ENCODE results near the gene POLR3G.

Gene POLR3G, protein sequence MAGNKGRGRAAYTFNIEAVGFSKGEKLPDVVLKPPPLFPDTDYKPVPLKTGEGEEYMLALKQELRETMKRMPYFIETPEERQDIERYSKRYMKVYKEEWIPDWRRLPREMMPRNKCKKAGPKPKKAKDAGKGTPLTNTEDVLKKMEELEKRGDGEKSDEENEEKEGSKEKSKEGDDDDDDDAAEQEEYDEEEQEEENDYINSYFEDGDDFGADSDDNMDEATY

DNA sequence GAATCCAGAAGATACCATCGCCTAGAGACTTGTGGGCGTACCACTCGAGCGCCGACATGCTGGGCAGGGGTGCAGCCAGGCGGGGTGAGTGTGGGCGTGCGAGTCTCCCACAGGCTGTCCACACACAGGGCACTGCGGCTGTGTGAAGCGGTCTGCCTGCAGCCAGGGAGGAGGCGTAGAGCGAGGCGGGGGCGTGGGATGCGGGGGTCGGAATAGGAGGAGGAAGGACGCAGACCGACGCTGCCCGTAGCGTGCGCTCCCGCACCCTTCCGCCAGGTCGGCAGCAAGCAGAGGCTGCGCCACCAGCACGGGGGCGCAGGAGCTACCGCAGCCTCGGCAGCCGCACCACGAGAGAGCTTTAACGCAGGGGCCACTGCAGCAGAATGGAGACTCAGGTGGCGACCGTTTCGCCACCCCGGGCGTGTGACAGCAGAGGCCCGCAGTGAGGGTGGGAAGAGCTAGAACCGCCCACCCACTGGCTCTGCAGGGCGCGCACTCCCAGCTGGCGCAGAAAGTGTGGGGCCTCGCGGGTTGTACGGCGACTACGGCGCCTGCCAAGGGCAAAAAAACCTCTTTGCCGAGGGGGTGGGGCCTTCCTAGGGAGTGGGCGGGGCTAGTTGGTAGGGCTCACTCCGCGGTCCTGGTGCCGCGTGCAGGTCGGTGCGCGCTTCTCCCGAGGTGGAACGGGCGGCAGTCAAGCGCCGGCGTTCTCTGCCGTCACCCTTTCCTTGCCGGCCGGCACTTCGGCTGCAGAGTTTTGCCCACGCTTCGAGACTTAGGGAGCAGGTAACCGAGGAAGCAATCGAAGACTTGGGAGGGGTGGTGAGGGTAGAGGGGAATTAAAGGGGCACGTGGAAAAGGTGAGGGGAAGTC lies at the start of gene POLR3G, which contains the start of gene MBLAC2:
TSS of gene POLR3G (plus strand) at position 630 of the 873 bp plus-strand sequence. CDS start 10,704 bp downstream, outside the sequence.
TSS of gene MBLAC2 (minus strand) at position 537 of the 873 bp plus-strand sequence. CDS start at position 58, 479 bp downstream.
- DNase-seq: peak; percentile 96

DNA sequence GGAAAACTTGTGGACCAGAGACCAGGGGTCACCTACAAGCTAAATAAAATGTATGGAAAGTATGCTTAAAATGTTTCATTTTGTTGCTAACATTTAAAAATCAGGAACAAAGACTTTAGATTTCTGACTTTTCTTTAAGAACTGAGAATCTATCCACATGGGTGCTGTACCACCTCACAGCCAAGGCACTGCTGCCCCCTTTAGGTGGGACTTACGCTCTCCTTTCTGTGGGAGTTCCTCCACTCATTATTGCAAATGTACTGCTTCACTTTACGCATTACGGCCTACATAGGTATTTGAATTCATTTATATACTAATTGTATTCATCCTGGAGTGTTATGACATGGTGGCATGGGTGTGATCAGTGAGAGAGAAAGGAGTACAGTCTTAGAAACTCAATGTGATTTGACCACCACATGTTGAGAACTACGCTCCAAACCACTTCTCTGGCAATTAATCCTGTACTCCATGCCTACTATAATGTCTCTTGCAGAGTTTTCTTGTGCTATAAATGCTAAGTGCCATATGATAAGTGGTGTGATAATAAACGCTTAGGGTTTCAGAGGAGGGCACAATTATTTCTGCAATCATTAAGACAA lies 40.4 kb upstream of the POLR3G start:
- DNase-seq: peak; percentile 70

DNA sequence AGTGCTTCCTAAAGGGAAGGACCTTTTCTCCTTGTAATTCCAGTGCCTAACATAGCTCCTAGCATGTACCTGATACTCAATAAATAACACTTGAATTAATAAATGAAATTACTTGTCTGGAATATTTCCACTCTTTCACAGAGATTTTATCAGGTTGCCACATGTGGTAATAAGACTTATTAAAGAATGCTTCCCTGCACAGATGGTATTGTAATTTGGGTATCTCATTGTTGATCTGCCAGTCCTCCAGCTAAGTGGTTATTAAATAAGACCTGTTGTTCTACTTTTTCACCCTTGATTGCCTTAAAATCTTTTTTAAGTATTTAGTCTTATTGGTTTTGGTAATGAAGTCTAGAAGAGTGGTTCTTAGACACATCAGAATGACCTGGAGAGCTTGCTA lies 37.0 kb upstream of the POLR3G start:
- no peak for DNase-seq

DNA sequence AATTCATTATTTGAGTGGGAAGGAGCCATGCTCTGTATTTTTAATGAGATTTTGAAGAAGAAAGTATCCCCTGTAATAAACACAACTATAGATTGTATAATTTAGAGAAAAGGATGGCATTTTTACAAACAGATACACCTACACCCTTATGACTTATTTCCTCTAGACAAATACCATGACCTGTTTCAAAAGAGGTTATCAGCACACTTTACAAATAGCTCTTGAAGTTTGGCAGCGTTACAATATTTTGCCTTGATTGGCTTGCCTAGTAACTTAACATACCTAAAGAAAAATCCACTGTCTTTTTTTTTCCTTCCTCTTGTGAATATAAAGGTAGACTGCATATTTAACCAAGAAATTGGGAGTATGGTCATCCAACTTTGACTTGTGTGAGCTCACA lies 36.6 kb upstream of the POLR3G start:
- no peak for DNase-seq

DNA sequence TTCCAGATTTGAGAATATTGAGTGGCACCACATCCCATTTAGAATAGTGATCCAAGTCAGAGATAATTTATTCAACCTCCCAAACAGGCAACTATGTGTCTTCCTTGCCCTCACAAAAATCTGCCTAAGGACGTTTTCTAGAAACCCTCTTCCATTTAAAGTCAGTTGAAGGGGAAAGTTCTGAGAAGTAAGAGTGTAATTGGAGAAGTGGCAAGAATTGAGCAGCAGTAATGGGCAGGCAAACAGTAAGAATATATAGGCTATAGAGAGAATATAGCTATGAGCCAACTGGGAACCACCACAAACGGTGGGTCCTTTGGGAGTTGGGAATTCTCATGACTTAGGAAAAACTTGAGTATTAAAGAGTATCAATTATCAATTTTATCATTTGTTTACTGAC lies 34.0 kb upstream of the POLR3G start:
- DNase-seq: no peak

DNA sequence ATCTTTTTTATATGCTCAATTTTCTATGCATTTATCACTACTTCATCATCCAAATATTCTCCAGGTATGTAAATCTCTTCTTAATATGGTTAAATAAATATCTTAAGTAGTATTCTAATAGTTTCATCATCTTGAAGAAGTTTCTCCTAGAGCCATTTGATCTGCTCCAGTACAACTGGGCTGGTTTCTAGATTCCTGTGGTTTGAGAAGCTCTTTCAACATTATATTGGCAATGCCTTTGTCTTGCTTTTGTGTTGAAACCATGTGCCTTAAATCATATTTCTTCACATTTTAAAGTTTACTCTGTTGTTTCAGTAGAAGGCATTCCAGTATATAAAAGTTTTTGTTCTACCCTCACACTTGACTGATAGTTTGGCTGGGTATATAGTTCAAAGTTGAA lies 27.7 kb upstream of the POLR3G start:
- DNase-seq: no peak

DNA sequence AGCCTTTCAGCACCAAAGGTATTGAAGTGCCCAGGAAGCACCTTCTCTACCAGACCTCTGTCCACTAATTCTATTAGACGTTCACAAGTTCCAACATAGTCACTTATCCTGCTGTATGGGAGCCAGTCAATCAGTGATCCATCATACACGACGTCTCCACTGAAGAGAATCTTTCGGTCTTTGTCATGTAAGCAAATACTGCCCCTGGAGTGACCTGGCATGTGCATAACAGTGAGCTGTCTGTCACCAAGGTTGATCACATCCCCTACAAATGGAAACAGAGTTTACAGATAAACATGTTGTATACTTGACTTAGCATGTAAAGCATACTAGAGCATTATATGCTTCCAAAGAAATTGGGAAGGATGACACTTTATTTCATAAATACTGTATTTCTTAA lies 13.4 kb upstream of the POLR3G start:
- DNase-seq: no peak

DNA sequence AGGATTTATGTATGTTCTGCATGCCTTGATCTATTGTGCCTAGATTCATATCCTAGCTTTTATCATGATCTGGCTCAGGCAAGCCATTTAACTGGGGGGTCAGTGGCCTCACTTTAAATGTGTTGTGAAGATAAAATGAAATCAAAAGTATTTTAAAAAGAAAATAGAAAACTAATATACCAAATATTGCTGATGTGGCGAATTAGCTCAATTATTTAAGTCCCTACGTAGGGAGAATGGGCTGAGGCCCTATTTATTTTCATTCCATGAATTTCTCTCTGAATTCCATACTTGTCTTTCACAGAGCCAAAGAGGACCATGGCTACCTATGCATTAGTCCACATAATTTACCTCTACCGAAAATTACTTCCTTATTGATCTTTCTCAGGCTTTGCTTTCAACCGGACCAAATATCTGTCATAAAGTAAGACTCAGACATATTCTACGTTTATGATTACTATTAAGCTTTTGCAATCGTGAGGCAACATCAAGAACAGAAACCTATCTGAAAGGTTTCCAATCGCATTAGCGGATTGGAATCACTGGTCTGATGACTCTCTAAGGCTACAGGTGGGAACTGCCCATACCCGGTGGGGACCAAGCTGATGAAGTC lies 1.8 kb upstream of the POLR3G start:
- no peak for DNase-seq

DNA sequence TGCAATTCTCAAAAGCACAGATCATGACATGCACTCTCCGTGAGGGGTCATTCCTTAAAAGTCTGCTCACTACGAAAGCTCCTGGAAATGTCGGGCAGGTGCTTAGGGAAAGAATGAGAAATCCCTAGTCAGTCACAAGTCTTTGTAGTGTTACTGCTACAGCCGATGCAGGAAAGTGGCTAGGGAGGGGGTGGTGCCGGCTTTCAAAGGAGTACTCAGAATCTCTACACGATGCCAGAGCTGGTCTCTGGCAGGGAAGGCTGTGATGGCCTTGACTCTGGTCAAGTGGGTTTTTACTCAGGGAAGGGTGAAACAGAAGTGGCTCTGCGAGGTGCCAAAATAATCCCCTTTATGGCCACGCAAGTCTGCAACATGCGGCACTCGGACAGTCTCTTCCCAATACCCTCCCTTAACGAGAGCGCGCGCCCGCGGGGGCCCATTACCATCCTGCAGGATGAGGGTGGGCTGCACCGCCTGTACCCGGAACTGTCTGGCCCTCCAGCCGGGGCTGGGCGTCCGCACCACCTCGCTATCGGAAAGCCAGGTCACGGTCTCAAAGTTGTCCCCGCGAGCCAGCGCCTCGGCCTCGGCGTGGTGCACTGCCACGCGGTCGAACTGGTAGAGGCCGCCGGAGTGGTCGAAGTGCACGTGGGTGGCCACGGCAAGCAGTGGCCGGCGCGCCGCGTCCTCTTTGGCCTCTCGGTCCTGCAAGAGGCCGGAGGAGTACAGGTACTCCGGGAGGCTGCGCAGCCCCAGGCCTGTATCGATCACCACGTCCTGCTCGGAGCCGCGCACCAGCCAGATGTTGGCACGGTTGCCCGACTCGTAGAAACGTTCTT lies 1.0 kb upstream of the POLR3G start:
- peak; percentile 46 for DNase-seq

DNA sequence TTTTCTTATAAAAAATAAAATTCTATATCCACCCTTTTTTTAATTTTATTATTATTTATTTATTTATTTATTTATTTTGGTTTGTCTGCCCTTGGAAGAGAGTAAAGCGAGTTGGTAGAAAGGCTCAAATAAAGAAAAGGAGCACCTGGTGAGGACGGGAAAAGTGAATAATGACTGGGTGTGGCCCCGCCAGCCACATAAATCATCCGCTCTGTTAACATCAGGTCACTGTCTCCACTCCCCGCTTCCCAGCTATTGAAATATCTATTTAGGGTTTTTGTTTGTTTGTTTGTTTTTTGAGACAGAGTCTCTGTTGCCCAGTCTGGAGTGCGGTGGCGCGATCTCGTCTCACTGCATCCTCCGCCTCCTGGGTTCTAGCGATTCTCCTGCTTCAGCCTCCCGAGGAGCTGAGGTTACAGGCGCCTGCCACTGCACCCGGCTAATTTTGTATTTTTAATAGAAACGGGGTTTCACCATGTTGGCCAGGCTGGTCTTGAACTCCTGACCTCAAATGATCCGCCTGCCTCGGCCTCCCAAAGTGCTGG lies 844 bp downstream of the POLR3G start:
- no peak for DNase-seq

DNA sequence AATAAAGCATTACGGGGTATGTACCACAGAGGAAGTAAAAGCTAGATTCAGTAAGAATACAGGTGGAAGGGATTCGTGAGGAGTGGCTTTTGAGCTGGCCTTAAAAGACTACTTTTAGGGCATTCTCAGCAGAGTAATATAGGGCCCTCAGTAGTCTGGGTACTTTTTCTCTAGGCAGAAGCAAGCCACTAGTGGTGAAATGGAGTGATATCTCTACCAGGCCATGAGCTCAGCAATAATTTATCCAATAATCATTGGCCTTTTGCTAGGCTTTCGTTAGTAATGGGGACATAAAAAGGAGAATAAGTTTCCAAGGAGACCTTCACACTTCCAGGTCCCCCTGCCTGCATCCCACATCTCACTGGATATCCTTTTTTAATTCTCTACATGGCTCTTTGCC lies 1.7 kb downstream of the POLR3G start:
- no peak for DNase-seq

DNA sequence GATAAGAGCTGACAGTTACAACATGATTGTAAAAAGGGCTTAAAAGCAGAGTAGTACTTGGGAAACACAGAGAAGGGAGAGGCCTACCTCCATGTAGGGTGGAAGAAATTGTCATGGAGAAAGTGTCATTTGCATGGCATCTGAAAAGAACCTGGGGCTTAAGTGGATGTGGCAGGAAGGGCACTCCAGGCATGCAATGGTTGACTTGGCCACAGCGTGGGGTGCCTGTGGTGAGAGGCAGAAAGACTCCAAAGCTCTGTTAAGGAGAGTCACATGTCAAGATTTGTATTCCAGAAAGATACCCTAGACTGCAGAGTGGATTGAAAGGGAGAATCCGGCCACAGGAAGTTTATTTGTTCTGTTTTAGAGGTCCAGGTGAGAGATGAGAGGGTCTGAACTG lies 2.4 kb downstream of the POLR3G start:
- DNase-seq: no peak

DNA sequence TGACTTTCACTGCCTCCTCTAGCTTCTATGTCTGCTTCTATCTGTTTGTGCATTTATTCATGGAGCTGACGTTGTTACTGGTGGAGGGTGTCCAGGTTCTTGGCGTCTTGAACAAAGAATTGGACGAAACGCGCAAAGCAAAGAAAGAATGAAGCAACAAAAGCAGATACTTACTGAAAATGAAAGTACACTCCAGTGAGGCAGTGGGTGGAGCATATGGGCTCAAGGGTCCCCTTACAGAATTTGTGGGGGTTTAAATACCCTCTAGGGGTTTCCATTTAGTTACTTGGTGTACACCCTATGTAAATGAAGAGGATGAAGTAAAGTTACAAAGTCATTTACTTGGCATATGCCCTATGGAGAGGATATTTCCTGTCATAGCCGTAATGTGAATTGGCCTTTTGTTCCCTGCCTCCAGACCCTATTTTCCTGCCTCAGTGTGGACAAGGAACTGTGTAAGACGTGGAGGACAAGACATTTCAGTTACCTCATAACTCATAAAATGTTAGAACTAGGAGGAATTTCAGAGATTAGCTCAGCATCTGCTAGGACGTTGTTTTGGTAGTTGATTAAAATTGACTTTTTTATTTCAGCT lies 3.1 kb downstream of the POLR3G start:
- no peak for DNase-seq

DNA sequence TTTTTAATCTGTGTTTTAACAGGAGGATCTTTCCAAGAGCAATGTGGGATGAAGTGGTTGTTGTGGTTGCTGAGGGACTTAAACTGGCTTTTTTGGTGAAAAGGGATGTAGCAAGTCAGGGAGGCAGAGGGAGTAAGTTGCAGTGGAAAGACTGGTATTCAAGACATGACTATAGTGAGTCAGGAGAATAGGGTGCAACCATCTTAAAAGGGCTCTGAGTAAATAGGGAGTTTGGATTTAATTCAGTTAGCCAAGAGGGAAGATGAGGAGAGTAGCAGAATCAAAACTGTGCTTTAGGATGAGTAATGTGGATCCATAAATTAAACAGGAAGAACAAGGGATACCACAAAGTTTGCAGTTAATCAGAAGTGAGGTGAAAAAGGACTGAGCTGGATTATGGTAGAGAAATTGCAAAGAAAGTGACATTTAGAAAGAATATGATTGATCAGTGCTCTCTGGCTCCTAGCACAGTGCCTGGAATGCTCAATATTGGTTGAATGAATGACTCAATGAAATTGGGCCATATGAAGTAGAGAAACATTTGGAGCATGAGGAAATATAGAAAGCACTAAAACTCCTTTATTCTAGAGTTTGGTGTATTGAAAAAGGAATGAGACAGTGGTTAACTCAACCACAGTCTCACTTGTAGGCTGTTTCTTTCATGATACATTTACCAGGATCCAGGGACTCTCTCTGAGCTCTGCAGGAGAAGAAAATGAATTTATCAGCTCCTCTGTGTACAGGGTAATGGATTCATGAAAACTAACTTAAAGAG lies 5.1 kb downstream of the POLR3G start:
- no peak for DNase-seq

DNA sequence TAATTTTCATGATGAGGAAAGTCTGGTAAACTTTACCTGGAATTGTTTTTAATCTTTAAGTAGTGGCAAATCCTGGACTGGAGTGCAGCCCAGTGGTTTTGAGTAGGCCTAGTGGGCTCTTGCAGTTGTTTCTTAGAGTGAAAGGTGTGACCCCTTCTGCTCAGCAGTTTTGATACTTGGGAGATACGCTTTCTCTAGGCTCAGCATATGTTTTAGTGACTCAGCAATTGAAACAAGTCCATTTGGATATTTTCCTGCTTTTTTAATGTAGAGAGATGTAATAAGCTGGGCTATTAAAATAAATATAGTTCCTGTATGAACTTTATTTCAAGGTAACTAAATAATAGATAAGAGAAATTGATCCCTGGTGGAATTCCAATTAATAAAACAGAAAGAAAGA lies 6.0 kb downstream of the POLR3G start:
- DNase-seq: no peak

DNA sequence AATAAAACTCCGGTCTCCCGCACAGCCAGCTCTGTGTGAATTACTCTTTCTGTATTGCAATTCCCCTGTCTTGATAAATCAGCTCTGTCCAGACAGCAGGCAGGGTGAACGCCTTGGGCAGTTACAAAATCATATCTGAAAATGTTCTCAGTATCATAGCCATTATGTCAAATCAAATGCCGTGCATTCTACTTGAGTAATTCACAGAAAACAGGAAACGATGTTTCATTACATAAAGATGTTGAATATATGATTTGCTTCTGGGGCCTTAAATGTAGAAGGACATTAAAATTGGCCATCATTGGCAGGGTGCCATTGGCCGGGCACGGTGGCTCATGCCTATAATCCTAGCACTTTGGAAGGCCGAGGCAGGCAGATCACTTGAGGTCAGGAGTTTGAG lies 8.5 kb downstream of the POLR3G start:
- DNase-seq: no peak

DNA sequence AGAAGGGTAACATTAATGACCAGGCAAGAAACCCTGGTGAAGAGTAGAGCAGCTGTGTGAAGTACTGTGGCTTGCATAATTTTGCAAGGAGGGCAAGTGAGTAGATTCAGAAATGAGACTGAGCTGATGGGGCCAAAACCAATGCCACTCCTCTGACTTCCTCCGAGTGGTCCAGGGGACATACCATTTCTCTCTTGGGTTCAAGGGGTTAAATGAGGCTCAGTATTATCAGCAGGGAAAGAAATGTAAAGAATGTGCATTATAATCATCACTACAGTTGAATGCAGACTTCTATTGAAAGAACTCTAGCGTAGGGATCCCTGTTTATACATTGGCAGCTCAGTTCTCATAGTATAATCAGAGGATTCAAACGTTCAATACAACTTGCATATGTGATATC lies 9.9 kb downstream of the POLR3G start:
- no peak for DNase-seq

DNA sequence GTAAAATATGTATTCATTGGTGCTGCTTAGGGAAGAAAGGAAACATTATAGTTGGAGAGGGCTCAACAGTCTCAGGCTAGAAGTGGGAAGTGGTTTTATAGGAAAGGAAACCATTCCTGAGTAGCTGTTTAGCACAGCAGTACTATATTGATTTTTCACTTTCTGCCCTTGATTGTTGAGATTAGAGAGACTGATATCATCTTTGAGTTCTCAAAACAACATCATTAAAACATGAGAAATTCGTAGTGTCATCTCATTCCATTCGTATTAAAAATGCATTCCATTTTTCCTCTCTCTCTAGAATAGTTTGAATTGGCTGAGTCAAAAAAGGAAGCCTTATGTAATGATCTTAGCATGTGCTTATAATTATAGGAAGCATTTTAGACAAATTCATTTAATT lies 14.1 kb downstream of the POLR3G start:
- DNase-seq: no peak

DNA sequence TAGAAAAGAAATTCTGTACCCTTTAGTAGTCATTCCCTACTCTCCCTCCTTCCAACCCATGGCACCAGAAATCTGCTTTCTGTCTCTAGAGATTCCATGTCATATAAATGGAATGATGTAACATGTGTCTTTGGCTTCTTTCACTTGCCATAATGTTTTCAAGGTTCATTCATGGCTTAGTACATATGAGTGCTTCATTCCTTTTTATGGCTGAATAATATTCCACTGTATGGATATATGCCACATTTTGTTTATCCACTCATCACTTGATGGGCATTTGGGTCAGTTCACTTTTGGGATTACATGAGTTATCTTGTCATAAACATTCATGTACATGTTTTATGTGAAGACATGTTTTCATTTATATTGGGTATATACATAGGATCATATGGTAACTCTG lies 19.4 kb downstream of the POLR3G start:
- DNase-seq: no peak

DNA sequence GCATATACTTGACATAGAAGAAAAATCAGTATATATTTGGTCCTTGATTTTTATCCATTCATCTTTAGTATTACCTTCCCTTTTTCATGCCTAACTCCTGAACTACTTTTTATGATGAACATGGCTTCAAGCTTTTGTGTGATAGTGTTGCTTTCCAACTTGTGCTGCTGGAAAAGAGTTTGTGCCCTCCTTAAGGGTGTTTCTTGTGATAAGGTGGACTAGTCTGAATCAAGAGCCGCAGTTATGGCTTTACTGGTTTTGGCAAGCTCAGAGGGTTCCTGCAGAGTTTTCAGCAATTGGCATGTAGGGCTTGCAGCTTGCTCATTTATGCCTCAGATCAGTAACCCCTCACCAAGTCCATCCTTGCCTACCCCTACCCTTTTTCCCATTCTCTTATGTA lies 20.5 kb downstream of the POLR3G start:
- no peak for DNase-seq

DNA sequence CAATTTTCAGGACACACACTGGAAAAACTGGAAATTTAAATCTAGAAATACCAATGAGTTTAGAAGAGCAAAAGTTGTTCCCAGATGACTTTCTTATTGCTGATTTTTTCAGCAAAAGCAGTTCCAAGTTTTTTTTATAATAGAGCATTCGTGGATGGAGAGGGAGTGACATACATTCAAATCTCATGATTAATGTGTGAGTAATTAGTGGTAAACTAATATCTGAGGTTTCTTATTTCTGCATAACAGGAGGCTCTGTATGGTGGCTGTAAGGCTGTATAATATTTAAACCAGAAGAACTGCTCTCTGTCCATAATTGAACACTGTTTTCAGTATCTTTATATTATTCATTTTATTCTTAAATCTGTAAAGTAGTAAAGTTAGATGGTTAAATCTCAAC lies 28.9 kb downstream of the POLR3G start:
- no peak for DNase-seq

Data from stimulated activated CD8-positive, alpha-beta memory T cell treated with anti-CD3 and anti-CD28 coated beads, Interleukin-4, amount 100 ng/mL, for 48 hours (primary cell).